ENCODE measurements around the gene CELF2. TPM values are rescaled to one million over a fixed set of nuclear protein-coding genes. Genes with fewer than 3 reads are reported as not detected.

Gene CELF2
- total and polyA plus RNA-seq, 2 experiments from 2014 or later = 14.4 to 26.5 TPM

GRCh38 chr10:11206676-11207559 is 189.2 kb downstream of the CELF2 start:
- DNase-seq = no peak
- TF ChIP-seq EZH2phosphoT487 (IDR thresholded peaks at IDR 0.05; ENCODE audit: insufficient read depth, low read depth) (no peak), EZH2 (IDR thresholded peaks at IDR 0.05; ENCODE audit: insufficient read depth, poor library complexity, severe bottlenecking) (no peak)
- Histone ChIP-seq H3K4me3 (no peak overlapping the region), H3K9ac (no peak overlapping the region), H2AFZ (no peak overlapping the region), H3K9me2 (ENCODE audit: insufficient read depth) (no peaks in the 10 kb centered on the region), H3K36me3 (ENCODE audit: low read depth) (no peaks in the 10 kb centered on the region), H3K27ac (no peak overlapping the region), H3F3A (ENCODE audit: insufficient read depth) (no peaks in the 10 kb centered on the region), H3K4me1 (ENCODE audit: insufficient read depth) (no peaks in the 10 kb centered on the region), H3K79me2 (ENCODE audit: insufficient read depth) (no peaks in the 10 kb centered on the region), H4K20me1 (ENCODE audit: insufficient read depth) (no peaks in the 10 kb centered on the region), H3K27me3 (replicated peaks; ENCODE audit: insufficient read depth) (no peaks in the 10 kb centered on the region), H3K9me3 (ENCODE audit: low read depth) (no peaks in the 10 kb centered on the region), H3K4me2 (ENCODE audit: unreplicated experiment) (no peak overlapping the region)
- in situ Hi-C loops (cut with MboI) = no loop called here
- 59 to 67% methylated on average over 14 of the region's 14 CpGs for WGBS, 2 experiments (ENCODE audit: low coverage in 1 of 2, low lambda C conversion rate in 2 of 2, missing lambda C conversion rate in 2 of 2)

DNA sequence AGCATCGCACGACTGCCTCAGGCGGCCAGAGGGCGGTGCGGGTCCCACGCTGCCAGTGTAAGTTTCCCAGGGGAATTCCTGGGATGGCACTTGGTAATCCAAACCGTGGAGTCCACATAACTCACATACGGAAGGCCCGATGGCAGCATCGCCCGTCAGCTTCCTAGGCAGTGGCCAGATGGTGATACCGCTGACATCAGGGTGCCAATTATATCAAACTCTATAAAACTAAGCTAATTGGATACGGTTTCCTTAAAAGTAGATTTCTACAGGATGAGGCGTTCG is 189.8 kb downstream of the CELF2 start:
- no peak for DNase-seq
- Histone ChIP-seq H3K9me3 (ENCODE audit: low read depth) (no peaks in the 10 kb centered on the region), H3K4me2 (ENCODE audit: unreplicated experiment) (no peak overlapping the region), H3K4me1 (ENCODE audit: insufficient read depth) (no peaks in the 10 kb centered on the region), H3K36me3 (ENCODE audit: low read depth) (no peaks in the 10 kb centered on the region), H3K9me2 (ENCODE audit: insufficient read depth) (no peaks in the 10 kb centered on the region), H3K4me3 (no peak overlapping the region), H3K79me2 (ENCODE audit: insufficient read depth) (no peaks in the 10 kb centered on the region), H4K20me1 (ENCODE audit: insufficient read depth) (no peaks in the 10 kb centered on the region), H3K27me3 (replicated peaks; ENCODE audit: insufficient read depth) (no peaks in the 10 kb centered on the region), H2AFZ (no peak overlapping the region), H3F3A (ENCODE audit: insufficient read depth) (no peaks in the 10 kb centered on the region), H3K9ac (no peak overlapping the region), H3K27ac (no peak overlapping the region)
- 77 to 85% methylated on average over 15 of the region's 15 CpGs for WGBS, 2 experiments (ENCODE audit: low coverage in 1 of 2, low lambda C conversion rate in 2 of 2, missing lambda C conversion rate in 2 of 2)
- TF ChIP-seq EZH2phosphoT487 (IDR thresholded peaks at IDR 0.05; ENCODE audit: insufficient read depth, low read depth) (no peak), EZH2 (IDR thresholded peaks at IDR 0.05; ENCODE audit: insufficient read depth, poor library complexity, severe bottlenecking) (no peak)
- in situ Hi-C loops (cut with MboI) = no loop called here

DNA sequence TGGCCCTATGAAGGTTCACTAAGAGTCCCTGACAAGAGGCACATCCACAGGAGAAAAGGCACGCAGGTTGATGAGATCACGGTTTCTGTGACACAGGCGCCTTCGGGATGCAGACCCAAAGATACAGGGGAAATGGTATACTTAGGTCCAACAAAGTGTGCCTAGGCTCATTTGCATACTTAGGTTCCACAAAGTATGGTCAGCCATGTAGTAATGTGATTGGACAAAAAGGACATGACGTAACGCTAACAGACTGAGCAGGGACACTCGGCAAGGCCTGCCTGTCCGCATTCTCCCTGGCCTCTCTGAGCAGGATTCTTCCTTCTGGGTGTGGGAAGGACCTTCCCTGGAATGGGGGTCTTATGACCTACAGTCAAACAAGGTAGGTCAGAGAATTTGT is 190.6 kb downstream of the CELF2 start:
- no peaks in the 10 kb centered on the region for H3K27me3 ChIP-seq (replicated peaks; ENCODE audit: insufficient read depth)
- no peaks in the 10 kb centered on the region for H3K9me2 ChIP-seq (ENCODE audit: insufficient read depth)
- WGBS, 2 experiments (ENCODE audit: low coverage in 1 of 2, low lambda C conversion rate in 2 of 2, missing lambda C conversion rate in 2 of 2) = 90 to 93% methylated on average over 8 of the region's 8 CpGs
- H4K20me1 ChIP-seq (ENCODE audit: insufficient read depth) = no peaks in the 10 kb centered on the region
- no peak overlapping the region for H3K9ac ChIP-seq
- H3K27ac ChIP-seq = no peak overlapping the region
- H3K4me3 ChIP-seq = no peak overlapping the region
- no peaks in the 10 kb centered on the region for H3K9me3 ChIP-seq (ENCODE audit: low read depth)
- DNase-seq = no peak
- H2AFZ ChIP-seq = no peak overlapping the region
- H3K79me2 ChIP-seq (ENCODE audit: insufficient read depth) = no peaks in the 10 kb centered on the region
- H3K36me3 ChIP-seq (ENCODE audit: low read depth) = no peaks in the 10 kb centered on the region
- in situ Hi-C loops (cut with MboI) = no loop called here
- no peaks in the 10 kb centered on the region for H3F3A ChIP-seq (ENCODE audit: insufficient read depth)
- H3K4me1 ChIP-seq (ENCODE audit: insufficient read depth) = no peaks in the 10 kb centered on the region
- TF ChIP-seq EZH2phosphoT487 (IDR thresholded peaks at IDR 0.05; ENCODE audit: insufficient read depth, low read depth) (no peak), EZH2 (IDR thresholded peaks at IDR 0.05; ENCODE audit: insufficient read depth, poor library complexity, severe bottlenecking) (no peak)
- no peak overlapping the region for H3K4me2 ChIP-seq (ENCODE audit: unreplicated experiment)

DNA sequence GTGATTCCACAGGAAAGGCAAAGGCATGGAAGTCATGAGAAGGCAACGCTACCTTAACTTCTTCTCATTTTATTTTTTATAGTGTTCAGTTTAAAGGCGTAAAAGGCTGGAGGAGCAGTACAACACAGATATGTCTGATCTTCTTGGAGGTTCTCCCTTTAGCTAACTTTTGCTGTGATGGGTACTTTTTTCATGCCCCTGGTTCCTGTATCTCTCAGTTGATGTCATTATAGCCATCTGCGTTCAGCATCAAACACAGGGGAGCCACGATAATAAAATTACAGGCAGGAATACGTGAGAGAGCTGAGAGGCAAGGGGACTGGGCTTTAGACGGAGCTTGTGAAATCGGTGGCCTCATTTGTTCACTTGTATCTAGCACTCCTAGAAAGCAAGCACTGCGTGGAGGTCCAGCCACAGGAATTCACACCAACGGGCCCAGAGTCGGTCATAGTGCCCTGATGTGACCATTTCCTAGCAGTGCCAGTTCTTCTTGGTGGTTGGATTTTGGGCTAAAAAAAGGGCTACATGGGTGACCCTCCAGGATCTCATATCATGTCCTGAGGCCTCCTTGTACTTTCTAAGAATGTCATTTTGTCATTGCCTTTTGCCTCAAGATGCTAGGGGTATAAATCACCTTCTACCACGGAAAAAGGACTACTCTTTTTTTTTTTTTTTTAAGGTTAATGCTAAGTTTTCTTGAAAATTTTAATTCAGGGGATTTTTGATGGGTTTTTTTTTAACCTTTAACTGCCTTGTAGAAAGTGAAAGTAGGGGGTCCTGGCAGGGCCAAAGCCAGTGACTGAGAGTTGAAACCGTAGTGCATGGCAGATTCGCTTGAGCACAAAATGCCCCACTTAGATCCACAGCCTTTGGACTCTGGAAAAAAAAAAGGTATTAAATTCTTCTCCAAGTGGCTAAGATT is 191.5 kb downstream of the CELF2 start:
- Histone ChIP-seq H3F3A (ENCODE audit: insufficient read depth) (no peaks in the 10 kb centered on the region), H3K9me3 (ENCODE audit: low read depth) (no peaks in the 10 kb centered on the region), H3K9me2 (ENCODE audit: insufficient read depth) (no peaks in the 10 kb centered on the region), H3K27ac (no peak overlapping the region), H3K4me2 (ENCODE audit: unreplicated experiment) (no peak overlapping the region), H3K79me2 (ENCODE audit: insufficient read depth) (no peaks in the 10 kb centered on the region), H3K4me1 (ENCODE audit: insufficient read depth) (no peaks in the 10 kb centered on the region), H3K27me3 (replicated peaks; ENCODE audit: insufficient read depth) (no peaks in the 10 kb centered on the region), H3K4me3 (no peak overlapping the region), H3K9ac (no peak overlapping the region), H4K20me1 (ENCODE audit: insufficient read depth) (no peaks in the 10 kb centered on the region), H2AFZ (no peak overlapping the region), H3K36me3 (ENCODE audit: low read depth) (no peaks in the 10 kb centered on the region)
- in situ Hi-C loops (cut with MboI) = no loop called here
- no peak for DNase-seq
- 81 to 85% methylated on average over 13 of the region's 13 CpGs for WGBS, 2 experiments (ENCODE audit: low coverage in 1 of 2, low lambda C conversion rate in 2 of 2, missing lambda C conversion rate in 2 of 2)
- no peak for TF ChIP-seq EZH2phosphoT487 (IDR thresholded peaks at IDR 0.05; ENCODE audit: insufficient read depth, low read depth)
- TF ChIP-seq EZH2 (IDR thresholded peaks at IDR 0.05; ENCODE audit: insufficient read depth, poor library complexity, severe bottlenecking) = no peak

All from GM23248 (cell line).